Measurements from ENCODE around the gene ARHGAP8.

Gene ARHGAP8

GRCh38 chr22:44707752-44708151, 44.6 kb upstream of the ARHGAP8 start:
- TF ChIP-seq, protein P1, sequence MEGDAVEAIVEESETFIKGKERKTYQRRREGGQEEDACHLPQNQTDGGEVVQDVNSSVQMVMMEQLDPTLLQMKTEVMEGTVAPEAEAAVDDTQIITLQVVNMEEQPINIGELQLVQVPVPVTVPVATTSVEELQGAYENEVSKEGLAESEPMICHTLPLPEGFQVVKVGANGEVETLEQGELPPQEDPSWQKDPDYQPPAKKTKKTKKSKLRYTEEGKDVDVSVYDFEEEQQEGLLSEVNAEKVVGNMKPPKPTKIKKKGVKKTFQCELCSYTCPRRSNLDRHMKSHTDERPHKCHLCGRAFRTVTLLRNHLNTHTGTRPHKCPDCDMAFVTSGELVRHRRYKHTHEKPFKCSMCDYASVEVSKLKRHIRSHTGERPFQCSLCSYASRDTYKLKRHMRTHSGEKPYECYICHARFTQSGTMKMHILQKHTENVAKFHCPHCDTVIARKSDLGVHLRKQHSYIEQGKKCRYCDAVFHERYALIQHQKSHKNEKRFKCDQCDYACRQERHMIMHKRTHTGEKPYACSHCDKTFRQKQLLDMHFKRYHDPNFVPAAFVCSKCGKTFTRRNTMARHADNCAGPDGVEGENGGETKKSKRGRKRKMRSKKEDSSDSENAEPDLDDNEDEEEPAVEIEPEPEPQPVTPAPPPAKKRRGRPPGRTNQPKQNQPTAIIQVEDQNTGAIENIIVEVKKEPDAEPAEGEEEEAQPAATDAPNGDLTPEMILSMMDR (IDR thresholded peaks at IDR 0.05; ENCODE audit: borderline replicate concordance, insufficient read depth, low read depth, low read length): no peak
- H3K4me3 ChIP-seq (ENCODE audit: low read depth, low read length): no peak overlapping the region

DNA sequence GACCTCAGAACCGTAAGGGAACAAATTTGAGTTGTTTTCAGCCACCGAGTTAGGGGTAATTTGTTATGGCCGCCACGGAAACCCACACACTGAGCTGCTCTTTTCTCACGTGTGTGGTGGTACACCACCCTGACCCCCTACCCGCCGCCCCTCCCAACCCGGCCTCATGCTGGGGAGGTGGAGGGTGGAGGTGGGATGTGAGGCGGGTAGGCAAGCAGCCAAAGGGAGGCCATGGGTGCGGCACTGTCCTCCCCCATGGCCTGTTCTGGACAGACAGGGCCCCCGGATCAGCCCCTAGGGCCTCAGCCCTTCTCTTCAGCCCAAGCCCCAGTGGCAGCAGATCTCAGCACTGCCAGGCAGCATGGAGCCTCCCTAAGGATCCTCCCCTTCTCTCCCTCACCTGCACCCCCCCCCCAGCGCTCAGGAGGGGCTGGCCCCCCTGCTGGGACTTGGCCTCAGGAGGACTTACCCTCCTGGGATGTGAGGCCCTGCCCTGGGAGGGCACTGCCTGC, 42.4 kb upstream of the ARHGAP8 start:
- H3K4me3 ChIP-seq (ENCODE audit: low read depth, low read length): no peak overlapping the region
- TF ChIP-seq, protein P1 (IDR thresholded peaks at IDR 0.05; ENCODE audit: borderline replicate concordance, insufficient read depth, low read depth, low read length): no peak

DNA sequence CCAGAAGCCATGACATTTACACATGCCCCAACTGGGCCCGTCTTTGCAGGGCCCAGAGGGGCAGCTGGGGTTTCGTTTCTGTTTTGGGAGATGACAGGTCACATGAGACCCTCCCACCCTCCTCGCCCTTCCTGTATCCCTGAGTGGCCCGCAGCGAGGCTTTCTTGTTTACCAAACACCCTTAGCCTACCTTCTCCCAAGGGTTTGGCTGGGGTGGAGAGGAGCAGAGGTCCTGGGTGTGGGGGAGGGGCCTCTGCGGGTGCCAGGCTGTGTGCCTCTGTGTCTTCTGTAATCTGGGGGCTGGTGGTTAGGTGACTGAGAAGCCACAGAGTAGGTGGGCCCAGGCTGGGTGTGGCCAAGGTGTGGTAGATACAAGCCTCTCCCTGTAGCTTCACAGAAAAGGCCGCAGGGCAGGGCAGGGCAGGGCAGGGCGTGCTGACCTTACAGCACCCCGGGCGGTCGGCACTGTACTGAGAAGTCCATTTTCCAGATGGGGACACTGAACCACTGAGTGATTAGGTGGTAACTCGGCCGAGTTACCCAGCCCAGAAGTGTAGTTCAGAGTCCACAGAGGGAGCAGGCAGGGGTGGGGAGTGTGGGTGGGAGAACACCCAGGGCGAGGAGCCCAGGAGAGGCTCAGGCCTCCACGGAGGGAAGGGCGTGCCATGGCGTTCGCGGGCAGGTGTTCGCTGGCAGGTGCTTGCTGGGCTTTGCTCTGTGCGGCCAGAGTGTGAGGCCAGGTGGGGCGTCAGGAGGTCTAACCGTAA, 41.7 kb upstream of the ARHGAP8 start:
- TF ChIP-seq, protein P1 (IDR thresholded peaks at IDR 0.05; ENCODE audit: borderline replicate concordance, insufficient read depth, low read depth, low read length): no peak
- H3K4me3 ChIP-seq (ENCODE audit: low read depth, low read length): no peak overlapping the region

- TF ChIP-seq, protein P1 (IDR thresholded peaks at IDR 0.05; ENCODE audit: borderline replicate concordance, insufficient read depth, low read depth, low read length): no peak
- no peak overlapping the region for H3K4me3 ChIP-seq (ENCODE audit: low read depth, low read length)
These were observed 41.2 kb upstream of the ARHGAP8 start for GRCh38 chr22:44711241-44711560.

- TF ChIP-seq, protein P1 (IDR thresholded peaks at IDR 0.05; ENCODE audit: borderline replicate concordance, insufficient read depth, low read depth, low read length): no peak
- H3K4me3 ChIP-seq (ENCODE audit: low read depth, low read length): no peak overlapping the region
These were observed 40.5 kb upstream of the ARHGAP8 start for GRCh38 chr22:44711690-44712555.

DNA sequence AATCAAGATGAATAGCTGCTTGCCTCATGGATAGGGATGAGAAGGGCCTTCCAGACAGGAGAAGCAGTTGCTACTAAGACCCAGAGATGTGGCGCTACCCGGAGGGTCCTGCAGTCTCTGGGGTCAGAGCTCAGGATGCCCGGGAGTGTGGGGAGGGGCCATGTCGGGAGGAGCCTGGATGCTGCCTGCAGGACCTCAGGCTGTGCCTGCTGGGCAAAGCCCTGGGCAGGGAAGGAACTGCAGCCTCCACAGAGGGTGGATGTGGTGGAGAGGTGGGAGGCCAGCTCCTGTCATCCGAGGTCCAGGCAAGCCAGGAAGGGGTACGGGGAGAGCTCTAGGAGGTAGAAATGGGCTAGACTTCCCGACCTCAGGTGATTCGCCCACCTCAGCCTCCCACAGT, 39.4 kb upstream of the ARHGAP8 start:
- no peak overlapping the region for H3K4me3 ChIP-seq (ENCODE audit: low read depth, low read length)
- TF ChIP-seq, protein P1 (IDR thresholded peaks at IDR 0.05; ENCODE audit: borderline replicate concordance, insufficient read depth, low read depth, low read length): no peak
